B cell (primary cell): Measurements from ENCODE around the gene IQCH. TPM values are rescaled to one million over a fixed set of nuclear protein-coding genes. Genes with fewer than 3 reads are reported as not detected.

Experiments used
- ATAC-seq: fragments of 200-7000 bp; cut with Tn5 transposase; one replicate; pipeline ENCODE4 v1.10.0; 2021; ENCODE audit warnings: low read depth, mild to moderate bottlenecking, moderate number of reproducible peaks, moderate library complexity
- CTCF ChIA-PET: fragments of 350-600 bp; sonication (Branson Sonifier 250); formaldehyde crosslinking; loops from one replicate; lab custom pipeline; 2021; ENCODE audit warnings: antibody characterized with exemption, inconsistent platforms; lab: Charles Lee
- POLR2A ChIA-PET: fragments of 350-600 bp; sonication (Branson Sonifier 250); formaldehyde crosslinking; loops from one replicate; lab custom pipeline; 2021; ENCODE audit warnings: antibody characterized with exemption; lab: Charles Lee
- DNase-seq: peaks from one replicate; pipeline ENCODE4 v3.0.0; 2013
- H2AFZ ChIP-seq: 2 replicates; pipeline ENCODE4 v1.6.1; 2012; ENCODE audit warnings: mild to moderate bottlenecking, low read depth, low read length; ENCODE audit not compliant: insufficient read depth, poor library complexity, severe bottlenecking
- H3K27ac ChIP-seq, 2 donors: 1 replicate in 1 of 2; 2 replicates in 1 of 2; pipeline ENCODE4 v1.5.1; 2012 to 2013; ENCODE audit warnings: low read length in 2 of 2, mild to moderate bottlenecking in 2 of 2, moderate library complexity in 1 of 2
- H3K27me3 ChIP-seq, 4 experiments: fragments of 200-600 bp in 1 of 4; sonication (generic) in 1 of 4; replicated peaks in 1 of 4; 1 replicate in 2 of 4; 2 replicates in 2 of 4; pipeline versions ENCODE4 v1.6.1 to v1.7.0; 2013 to 2016; ENCODE audit warnings: low read length in 3 of 4, mild to moderate bottlenecking in 2 of 4, mixed read lengths in 1 of 4, moderate library complexity in 1 of 4; ENCODE audit not compliant: insufficient read depth in 4 of 4, control insufficient read depth in 3 of 4; ENCODE audit errors: control extremely low read depth in 1 of 4
- H3K36me3 ChIP-seq, 2 experiments: replicated peaks in 1 of 2; 1 replicate in 1 of 2; 2 replicates in 1 of 2; pipeline versions ENCODE4 v1.6.1 to v1.7.1; 2013; ENCODE audit warnings: low read length in 1 of 2; ENCODE audit not compliant: insufficient read depth in 2 of 2, control insufficient read depth in 1 of 2; ENCODE audit errors: control extremely low read depth in 1 of 2, extremely low read depth in 1 of 2
- H3K4me1 ChIP-seq, 2 donors: fragments of 200-600 bp in 1 of 2; sonication (generic) in 1 of 2; 1 replicate in 1 of 2; 2 replicates in 1 of 2; pipeline versions ENCODE4 v1.5.1 to v1.6.1; 2013 to 2017; ENCODE audit warnings: low read length in 2 of 2; ENCODE audit not compliant: control insufficient read depth in 2 of 2, insufficient read depth in 2 of 2
- H3K4me2 ChIP-seq: replicated peaks from 2 replicates; pipeline ENCODE3; 2012; ENCODE audit warnings: mild to moderate bottlenecking, low read depth, low read length; ENCODE audit not compliant: poor library complexity, severe bottlenecking
- H3K4me3 ChIP-seq, 5 experiments: fragments of 200-600 bp in 1 of 5; sonication (generic) in 1 of 5; 1 replicate in 3 of 5; 2 replicates in 2 of 5; pipeline versions ENCODE4 v1.5.1 to v1.7.0; 2011 to 2016; ENCODE audit warnings: low read length in 4 of 5, mild to moderate bottlenecking in 4 of 5, low read depth in 2 of 5, control low read depth in 1 of 5, moderate library complexity in 1 of 5; ENCODE audit not compliant: insufficient read depth in 1 of 5; ENCODE audit errors: control extremely low read depth in 1 of 5, extremely low read depth in 1 of 5
- H3K79me2 ChIP-seq: fragments of 200-600 bp; sonication (generic); one replicate; pipeline ENCODE4 v1.6.0; 2016; ENCODE audit warnings: low read length; ENCODE audit not compliant: control insufficient read depth, insufficient read depth
- H3K9ac ChIP-seq: fragments of 200-600 bp; sonication (generic); 2 replicates; pipeline ENCODE4 v1.6.1; 2017; ENCODE audit warnings: mild to moderate bottlenecking, low read length, moderate library complexity
- H3K9me3 ChIP-seq, 3 donors: one replicate each; pipeline versions ENCODE4 v1.6.1 to v1.7.1; 2013; ENCODE audit warnings: low read length in 2 of 3; ENCODE audit not compliant: control insufficient read depth in 2 of 3, insufficient read depth in 1 of 3; ENCODE audit errors: control extremely low read depth in 1 of 3
- H4K20me1 ChIP-seq: 2 replicates; pipeline ENCODE4 v1.6.0; 2012; ENCODE audit warnings: mild to moderate bottlenecking, low read length; ENCODE audit not compliant: insufficient read depth, control insufficient read depth, poor library complexity, severe bottlenecking
- H3K27ac Mint-ChIP-seq: one replicate; pipeline ENCODE4 v1.8.0; 2021; ENCODE audit warnings: mixed read lengths
- H3K27me3 Mint-ChIP-seq: one replicate; pipeline ENCODE4 v1.8.0; 2021; ENCODE audit warnings: mixed read lengths
- H3K4me1 Mint-ChIP-seq: one replicate; pipeline ENCODE4 v1.8.0; 2021; ENCODE audit warnings: mixed read lengths
- H3K4me3 Mint-ChIP-seq: one replicate; pipeline ENCODE4 v1.8.0; 2021; ENCODE audit warnings: mixed read lengths
- H3K9me3 Mint-ChIP-seq: one replicate; pipeline ENCODE4 v1.8.0; 2022; ENCODE audit warnings: mixed read lengths; ENCODE audit not compliant: insufficient read depth
- CTCF ChIP-seq: fragments of 200-600 bp; IDR thresholded peaks from one replicate; pipeline ENCODE4 v1.8.0; 2022; ENCODE audit warnings: antibody characterized with exemption, mild to moderate bottlenecking
- EZH2 ChIP-seq: IDR thresholded peaks from 2 replicates; pipeline ENCODE4 v1.6.1; 2012; ENCODE audit warnings: borderline replicate concordance, low read depth, mild to moderate bottlenecking, moderate library complexity, low read length; ENCODE audit not compliant: insufficient read depth, poor library complexity, severe bottlenecking
- WGBS: methylation state at CpG from one replicate; pipeline ENCODE4 v1.1.5; 2013; ENCODE audit warnings: missing lambda C conversion rate; ENCODE audit not compliant: insufficient coverage; 5-methylcytosine and 5-hydroxymethylcytosine counted together
- intact Hi-C: fragments of 100-400 bp; cut with micrococcal nuclease; formaldehyde crosslinking; loops from one replicate; pipeline ENCODE4 v1.10.0; 2022
- polyA plus RNA-seq: library from polyadenylated mRNA; depleted of rRNA; stranded (reverse); fragments of >200 nt; gene quantifications from 2 replicates; pipeline ENCODE4 v1.2.3, GENCODE V29; 2012
- total RNA-seq, 2 donors: library from RNA; stranded (reverse); fragments of 120-200 nt in 1 of 2; gene quantifications; 1 replicate in 1 of 2; 2 replicates in 1 of 2; pipeline versions ENCODE4 v1.2.3 to v1.2.4, GENCODE V29; 2013 to 2022

The IQCH gene
- total and polyA plus RNA-seq, 2 donors (not counting 1 experiment from before 2014, with no cell fraction given): 1.6 TPM; not detected in 1

GRCh38 chr15:67521783-67522568, 267.4 kb downstream of the IQCH start:
- peaks cover 23% of the 10 kb centered on the region for H3K4me1 Mint-ChIP-seq
- Histone ChIP-seq H3K27me3 (no peaks in the 10 kb centered on the region), H3K27ac (peak overlapping the region; percentile 80 to 87), H3K9me3 (no peaks in the 10 kb centered on the region), H3K9ac (peak overlapping the region; percentile 80), H3K79me2 (peaks cover 11% of the 10 kb centered on the region), H4K20me1 (no peaks in the 10 kb centered on the region), H3K4me1 (peaks cover 11 to 18% of the 10 kb centered on the region in 2 donors), H2AFZ (peak overlapping the region; percentile 90), H3K36me3 (no peaks in the 10 kb centered on the region), H3K4me3 (peak overlapping the region; percentile 71 to 86 (median 83)), H3K4me2 (peak overlapping the region; percentile 90)
- peak overlapping the region; percentile 93 for H3K27ac Mint-ChIP-seq
- POLR2A ChIA-PET: interaction anchor here (0.6 to 2.4 kb wide), 3 partner anchors 16 to 21 kb away, joined by 3 to 21 read pairs (median 3); partner anchors contain the start of gene MAP2K5
- H3K4me3 Mint-ChIP-seq: peak overlapping the region; percentile 94
- CTCF ChIA-PET: interaction anchor here (1.0 to 2.0 kb wide), 2 partner anchors 21 to 315 kb away, joined by 3 to 6 read pairs; partner anchors contain the start of gene MAP2K5
- no peaks in the 10 kb centered on the region for H3K9me3 Mint-ChIP-seq
- no peak for TF ChIP-seq CTCF
- no peak for TF ChIP-seq EZH2
- no peaks in the 10 kb centered on the region for H3K27me3 Mint-ChIP-seq
- 2% methylated on average over 14 of the region's 23 CpGs for WGBS
- intact Hi-C loops: loop anchor here (1.0 to 10.0 kb wide), 6 partner anchors 20 to 532 kb away; partner anchors contain the start of genes MAP2K5, PIAS1 and RNU6-1
- DNase-seq (peak; percentile 17), ATAC-seq (no peak)

GRCh38 chr15:67523330-67523729, 268.7 kb downstream of the IQCH start:
- peaks cover 11 to 18% of the 10 kb centered on the region in 2 donors for H3K4me1 ChIP-seq
- no peak overlapping the region for H3K9ac ChIP-seq
- ChIA-PET CTCF (interaction anchor here (1.1 kb wide), 1 partner anchor 23 kb away, joined by 4 read pairs; no protein-coding TSS in a partner anchor), POLR2A (no interaction called here)
- Mint-ChIP-seq H3K4me3 (no peak overlapping the region), H3K27me3 (no peaks in the 10 kb centered on the region), H3K4me1 (peaks cover 23% of the 10 kb centered on the region), H3K27ac (no peak overlapping the region), H3K9me3 (no peaks in the 10 kb centered on the region)
- no peak for TF ChIP-seq EZH2
- TF ChIP-seq CTCF: no peak
- no peak overlapping the region for H3K4me3 ChIP-seq
- H3K36me3 ChIP-seq: no peaks in the 10 kb centered on the region
- no peak overlapping the region for H3K4me2 ChIP-seq
- no CpG with 5 or more reads among the region's 1 CpG for WGBS
- H3K27me3 ChIP-seq: no peaks in the 10 kb centered on the region
- no peak overlapping the region for H2AFZ ChIP-seq
- no peak overlapping the region for H3K27ac ChIP-seq
- H4K20me1 ChIP-seq: no peaks in the 10 kb centered on the region
- no peaks in the 10 kb centered on the region for H3K9me3 ChIP-seq
- intact Hi-C loops: loop anchor here (10.0 kb wide), 1 partner anchor 69 kb away; no protein-coding TSS in a partner anchor
- peaks cover 11% of the 10 kb centered on the region for H3K79me2 ChIP-seq
- no peak for ATAC-seq
- no peak for DNase-seq
